A549 (cell line): Measurements from ENCODE around the gene MBOAT2. TPM values are rescaled to one million over a fixed set of nuclear protein-coding genes. Genes with fewer than 3 reads are reported as not detected.

Experiments used
- ATAC-seq, 2 experiments: fragments of 200-7000 bp in 1 of 2; fragments of >200 bp in 1 of 2; cut with Nextera tagmentation in 1 of 2; cut with Tn5 transposase in 1 of 2; 3 replicates each; pipeline versions ENCODE4 v1.8.0 to v1.9.1; 2018 to 2020; ENCODE audit warnings: mild to moderate bottlenecking in 1 of 2, moderate library complexity in 1 of 2
- CTCF ChIA-PET: fragments of 300-600 bp; sonication (Branson Sonifier 250); formaldehyde crosslinking; extraction: SDS; loops from one replicate; lab custom pipeline; 2021; ENCODE audit warnings: antibody characterized with exemption, inconsistent platforms; lab: Yijun Ruan, JAX
- POLR2A ChIA-PET: fragments of 350-600 bp; formaldehyde crosslinking; extraction: SDS; loops from one replicate; lab custom pipeline; 2021; ENCODE audit warnings: antibody characterized with exemption, inconsistent platforms; lab: Yijun Ruan, JAX
- DNase-seq, 2 experiments: peaks; one replicate each; pipeline versions ENCODE4 v3.0.0 to v3.0.0-alpha.2; 2011 to 2016; ENCODE audit warnings: low read depth in 1 of 2, low spot score in 1 of 2
- FAIRE-seq: peaks from 2 replicates; lab custom pipeline; 2011; peaks lifted over from hg19 to GRCh38; lab: Jason Lieb, UNC
- H3K27ac ChIP-seq, 2 experiments: fragments of >200 bp; sonication (Bioruptor Twin); formaldehyde crosslinking; 3 replicates each; pipeline ENCODE4 v1.5.1; 2016 to 2017
- H3K4me1 ChIP-seq: fragments of >200 bp; sonication (Bioruptor Twin); formaldehyde crosslinking; 3 replicates; pipeline ENCODE4 v1.6.1; 2016
- H3K4me2 ChIP-seq: fragments of >200 bp; sonication (Bioruptor Twin); formaldehyde crosslinking; 3 replicates; pipeline ENCODE4 v1.6.1; 2016
- H3K4me3 ChIP-seq: fragments of >200 bp; sonication (Bioruptor Twin); formaldehyde crosslinking; 3 replicates; pipeline ENCODE4 v1.5.1; 2016
- H3K9me3 ChIP-seq: fragments of >200 bp; sonication (Bioruptor Twin); formaldehyde crosslinking; 3 replicates; pipeline ENCODE4 v1.6.1; 2016
- CHD4 ChIP-seq: fragments of 200-600 bp; sonication (generic); IDR thresholded peaks from 2 replicates; pipeline ENCODE4 v1.6.1; 2016; ENCODE audit warnings: antibody characterized with exemption, mild to moderate bottlenecking, borderline replicate concordance
- EHF ChIP-seq: fragments of 250-450 bp; sonication (Bioruptor Pico); IDR thresholded peaks from 2 replicates; pipeline ENCODE4 v1.5.0; 2020; ENCODE audit warnings: mild to moderate bottlenecking
- EP300 ChIP-seq, 2 experiments: fragments of >200 bp; sonication (Bioruptor Twin); formaldehyde crosslinking; IDR thresholded peaks; 2 replicates in 1 of 2; 3 replicates in 1 of 2; pipeline ENCODE4 v1.6.1; 2016 to 2017
- ESRRA ChIP-seq: fragments of 150-350 bp; IDR thresholded peaks from 2 replicates; pipeline ENCODE4 v1.6.1; 2014; ENCODE audit warnings: mild to moderate bottlenecking, low read length, borderline replicate concordance
- FOSB ChIP-seq: fragments of 250-450 bp; sonication (Bioruptor Pico); IDR thresholded peaks from 2 replicates; pipeline ENCODE4 v1.5.0; 2020; ENCODE audit warnings: mild to moderate bottlenecking, moderate library complexity
- HOXB5 ChIP-seq: fragments of 250-450 bp; sonication (Bioruptor Pico); IDR thresholded peaks from 2 replicates; pipeline ENCODE4 v1.5.0; 2020; ENCODE audit warnings: mild to moderate bottlenecking, moderate library complexity
- JUN ChIP-seq, 2 experiments: fragments of >200 bp; sonication (Bioruptor Twin); formaldehyde crosslinking; IDR thresholded peaks; 2 replicates in 1 of 2; 3 replicates in 1 of 2; pipeline ENCODE4 v1.6.1; 2016 to 2017
- KDM1A ChIP-seq: fragments of 200-600 bp; sonication (generic); IDR thresholded peaks from 2 replicates; pipeline ENCODE4 v1.6.1; 2016; ENCODE audit warnings: low read depth, mild to moderate bottlenecking
- MAFK ChIP-seq: fragments of 450-650 bp; IDR thresholded peaks from 2 replicates; pipeline ENCODE4 v1.6.1; 2014; ENCODE audit not compliant: partially characterized antibody
- MAZ ChIP-seq: fragments of 150-350 bp; IDR thresholded peaks from 2 replicates; pipeline ENCODE4 v1.6.1; 2014; ENCODE audit warnings: antibody characterized with exemption, low read depth, low read length, borderline replicate concordance
- NFE2L2 ChIP-seq: fragments of 150-350 bp; conservative IDR thresholded peaks from 2 replicates; pipeline ENCODE4 v1.6.1; 2014; ENCODE audit warnings: low read length
- NPAS2 ChIP-seq: fragments of 250-450 bp; sonication (Bioruptor Pico); IDR thresholded peaks from 2 replicates; pipeline ENCODE4 v1.8.0; 2022; ENCODE audit warnings: mild to moderate bottlenecking, moderate library complexity, borderline replicate concordance
- NR3C1 ChIP-seq: fragments of >200 bp; sonication (Bioruptor Twin); formaldehyde crosslinking; IDR thresholded peaks from 3 replicates; pipeline ENCODE4 v1.6.1; 2017
- RARB ChIP-seq: fragments of 250-450 bp; sonication (Bioruptor Pico); IDR thresholded peaks from 2 replicates; pipeline ENCODE4 v1.8.0; 2021; ENCODE audit warnings: mild to moderate bottlenecking, moderate library complexity
- RNF2 ChIP-seq: fragments of 200-600 bp; sonication (generic); IDR thresholded peaks from 2 replicates; pipeline ENCODE4 v1.6.1; 2016; ENCODE audit warnings: low read depth, mild to moderate bottlenecking, antibody characterized with exemption, moderate library complexity, borderline replicate concordance
- ZC3H11A ChIP-seq: fragments of 450-650 bp; IDR thresholded peaks from 2 replicates; pipeline ENCODE4 v1.6.1; 2014; ENCODE audit warnings: antibody characterized with exemption, mild to moderate bottlenecking
- ZSCAN20 ChIP-seq: fragments of 250-450 bp; sonication (Bioruptor Pico); IDR thresholded peaks from 2 replicates; pipeline ENCODE4 v1.8.0; 2022; ENCODE audit warnings: mild to moderate bottlenecking, moderate library complexity
- WGBS: methylation state at CpG from one replicate; pipeline ENCODE4 v1.1.6; 2017; ENCODE audit errors: missing lambda C conversion rate; 5-methylcytosine and 5-hydroxymethylcytosine counted together
- polyA plus RNA-seq, 4 experiments: library from polyadenylated mRNA; depleted of rRNA in 3 of 4; stranded (reverse); fragments of >200 nt; fragmentation: RNase III in 1 of 4; extraction: RNeasy Plus Mini Kit Qiagen cat#74134 plus additional on column Dnase treatment in 1 of 4; gene quantifications; 2 replicates in 3 of 4; 3 replicates in 1 of 4; pipeline ENCODE4 v1.2.3, GENCODE V29; 2011 to 2017
- TF ChIP-seq, protein P1 (sequence below): fragments of 200-600 bp; sonication (generic); IDR thresholded peaks from 2 replicates; pipeline ENCODE4 v1.6.1; 2016; ENCODE audit warnings: antibody characterized with exemption, mild to moderate bottlenecking, moderate library complexity
- TF ChIP-seq, protein P2 (sequence below): IDR thresholded peaks from 2 replicates; pipeline ENCODE4 v1.6.1; 2012
- TF ChIP-seq, protein P3 (sequence below): fragments of 250-450 bp; sonication (Bioruptor Pico); IDR thresholded peaks from 2 replicates; pipeline ENCODE4 v1.5.0; 2021; ENCODE audit warnings: mild to moderate bottlenecking, moderate library complexity, borderline replicate concordance
- TF ChIP-seq, protein P4 (sequence below): fragments of 250-450 bp; sonication (Bioruptor Pico); IDR thresholded peaks from 2 replicates; pipeline ENCODE4 v1.5.0; 2020; ENCODE audit warnings: low read depth, mild to moderate bottlenecking, moderate library complexity

MBOAT2 gene
- polyA plus RNA-seq, 2 of the 4 experiments (the other 2 are of a cell fraction), result 33.1 to 33.3 TPM

DNA sequence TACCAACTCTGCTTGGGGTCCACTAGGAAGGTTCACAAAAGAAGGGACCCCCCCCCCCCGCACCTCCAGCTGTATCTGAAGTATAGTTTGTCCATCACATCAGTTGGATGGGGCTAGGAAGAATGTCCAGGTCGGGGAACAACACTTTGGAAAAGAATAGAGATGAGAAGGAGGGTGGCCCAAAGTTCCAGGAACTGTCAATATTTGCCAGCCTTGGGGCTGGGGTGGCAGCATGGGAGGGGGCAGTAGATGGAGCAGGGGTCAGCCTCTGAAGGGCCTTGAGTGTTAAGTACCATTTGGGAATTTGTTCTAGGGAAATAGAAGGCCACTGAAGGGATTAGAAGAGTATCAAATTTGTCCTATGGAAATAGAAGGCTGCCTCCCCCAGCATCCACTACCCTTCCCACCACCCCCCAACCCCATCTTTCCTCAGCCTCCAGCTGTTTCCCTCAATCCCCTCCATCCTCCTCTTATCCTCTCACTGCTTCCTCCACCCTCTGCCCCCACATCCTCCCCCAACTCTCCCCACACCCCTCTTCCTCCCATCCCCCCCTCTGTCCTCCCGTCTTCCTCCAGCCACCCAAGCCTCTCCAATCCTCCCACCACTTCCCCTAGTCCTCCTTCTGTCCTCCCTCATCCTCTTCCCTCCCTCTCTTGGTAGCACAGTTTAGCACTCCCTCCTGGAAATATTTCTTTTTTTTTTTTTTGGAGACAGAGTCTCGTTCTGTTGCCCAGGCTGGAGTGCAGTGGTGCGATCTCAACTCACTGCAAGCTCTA is 164.1 kb downstream of the MBOAT2 start:
- TF ChIP-seq, protein P1, sequence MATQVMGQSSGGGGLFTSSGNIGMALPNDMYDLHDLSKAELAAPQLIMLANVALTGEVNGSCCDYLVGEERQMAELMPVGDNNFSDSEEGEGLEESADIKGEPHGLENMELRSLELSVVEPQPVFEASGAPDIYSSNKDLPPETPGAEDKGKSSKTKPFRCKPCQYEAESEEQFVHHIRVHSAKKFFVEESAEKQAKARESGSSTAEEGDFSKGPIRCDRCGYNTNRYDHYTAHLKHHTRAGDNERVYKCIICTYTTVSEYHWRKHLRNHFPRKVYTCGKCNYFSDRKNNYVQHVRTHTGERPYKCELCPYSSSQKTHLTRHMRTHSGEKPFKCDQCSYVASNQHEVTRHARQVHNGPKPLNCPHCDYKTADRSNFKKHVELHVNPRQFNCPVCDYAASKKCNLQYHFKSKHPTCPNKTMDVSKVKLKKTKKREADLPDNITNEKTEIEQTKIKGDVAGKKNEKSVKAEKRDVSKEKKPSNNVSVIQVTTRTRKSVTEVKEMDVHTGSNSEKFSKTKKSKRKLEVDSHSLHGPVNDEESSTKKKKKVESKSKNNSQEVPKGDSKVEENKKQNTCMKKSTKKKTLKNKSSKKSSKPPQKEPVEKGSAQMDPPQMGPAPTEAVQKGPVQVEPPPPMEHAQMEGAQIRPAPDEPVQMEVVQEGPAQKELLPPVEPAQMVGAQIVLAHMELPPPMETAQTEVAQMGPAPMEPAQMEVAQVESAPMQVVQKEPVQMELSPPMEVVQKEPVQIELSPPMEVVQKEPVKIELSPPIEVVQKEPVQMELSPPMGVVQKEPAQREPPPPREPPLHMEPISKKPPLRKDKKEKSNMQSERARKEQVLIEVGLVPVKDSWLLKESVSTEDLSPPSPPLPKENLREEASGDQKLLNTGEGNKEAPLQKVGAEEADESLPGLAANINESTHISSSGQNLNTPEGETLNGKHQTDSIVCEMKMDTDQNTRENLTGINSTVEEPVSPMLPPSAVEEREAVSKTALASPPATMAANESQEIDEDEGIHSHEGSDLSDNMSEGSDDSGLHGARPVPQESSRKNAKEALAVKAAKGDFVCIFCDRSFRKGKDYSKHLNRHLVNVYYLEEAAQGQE, result no peak
- no peak for TF ChIP-seq RNF2
- TF ChIP-seq, protein P2, sequence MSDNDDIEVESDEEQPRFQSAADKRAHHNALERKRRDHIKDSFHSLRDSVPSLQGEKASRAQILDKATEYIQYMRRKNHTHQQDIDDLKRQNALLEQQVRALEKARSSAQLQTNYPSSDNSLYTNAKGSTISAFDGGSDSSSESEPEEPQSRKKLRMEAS, result no peak
- Histone ChIP-seq H3K27ac (no peak overlapping the region), H3K9me3 (no peaks in the 10 kb centered on the region), H3K4me1 (peaks cover 12% of the 10 kb centered on the region; the same call in 2 of the 3 replicates), H3K4me2 (no peak overlapping the region), H3K4me3 (no peak overlapping the region)
- no peak for DNase-seq
- WGBS, result 52% methylated on average over 5 of the region's 5 CpGs
- CTCF ChIA-PET, result no interaction called here
- no peak for ATAC-seq
- POLR2A ChIA-PET, result interaction anchor here (0.7 kb wide), 1 partner anchor 10 kb away, joined by 3 read pairs; no protein-coding TSS in a partner anchor
- no peak for FAIRE-seq

GRCh38 chr2:8837795-8838140 is 165.7 kb downstream of the MBOAT2 start:
- H3K4me2 ChIP-seq, result peak overlapping the region; percentile 86
- ChIA-PET CTCF (interaction anchor here (0.9 kb wide), 1 partner anchor 44 kb away, joined by 3 read pairs; no protein-coding TSS in a partner anchor), POLR2A (interaction anchor here (0.6 kb wide), 3 partner anchors 11 to 1831 kb away, joined by 3 to 5 read pairs (median 4); no protein-coding TSS in a partner anchor)
- WGBS, result 91% methylated on average over 11 of the region's 11 CpGs
- peaks cover 12% of the 10 kb centered on the region; the same call in 2 of the 3 replicates for H3K4me1 ChIP-seq
- DNase-seq (no peak), FAIRE-seq (no peak), ATAC-seq (peak in 1 of 2 experiments; percentile 27; a peak in 3 of 6 replicates)
- no peaks in the 10 kb centered on the region for H3K9me3 ChIP-seq
- H3K27ac ChIP-seq, result no peak overlapping the region
- no peak for TF ChIP-seq MAZ
- no peak for TF ChIP-seq RNF2
- TF ChIP-seq NFE2L2, result no peak
- no peak for TF ChIP-seq ESRRA
- TF ChIP-seq JUN (IDR thresholded peaks at IDR 0.05), result no peak
- TF ChIP-seq EP300 (IDR thresholded peaks at IDR 0.05), result no peak
- TF ChIP-seq EHF, result no peak
- TF ChIP-seq, protein P3, sequence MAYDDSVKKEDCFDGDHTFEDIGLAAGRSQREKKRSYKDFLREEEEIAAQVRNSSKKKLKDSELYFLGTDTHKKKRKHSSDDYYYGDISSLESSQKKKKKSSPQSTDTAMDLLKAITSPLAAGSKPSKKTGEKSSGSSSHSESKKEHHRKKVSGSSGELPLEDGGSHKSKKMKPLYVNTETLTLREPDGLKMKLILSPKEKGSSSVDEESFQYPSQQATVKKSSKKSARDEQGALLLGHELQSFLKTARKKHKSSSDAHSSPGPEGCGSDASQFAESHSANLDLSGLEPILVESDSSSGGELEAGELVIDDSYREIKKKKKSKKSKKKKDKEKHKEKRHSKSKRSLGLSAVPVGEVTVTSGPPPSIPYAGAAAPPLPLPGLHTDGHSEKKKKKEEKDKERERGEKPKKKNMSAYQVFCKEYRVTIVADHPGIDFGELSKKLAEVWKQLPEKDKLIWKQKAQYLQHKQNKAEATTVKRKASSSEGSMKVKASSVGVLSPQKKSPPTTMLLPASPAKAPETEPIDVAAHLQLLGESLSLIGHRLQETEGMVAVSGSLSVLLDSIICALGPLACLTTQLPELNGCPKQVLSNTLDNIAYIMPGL (CRISPR knock-in tag), result no peak
- no peak for TF ChIP-seq FOSB
- no peak for TF ChIP-seq NPAS2 (CRISPR knock-in tag)
- no peak for TF ChIP-seq CHD4
- TF ChIP-seq HOXB5, result no peak
- TF ChIP-seq, protein P1, result no peak
- no peak for TF ChIP-seq ZSCAN20 (CRISPR knock-in tag)
- TF ChIP-seq RARB (CRISPR knock-in tag), result no peak
- TF ChIP-seq ZC3H11A, result no peak
- TF ChIP-seq MAFK, result no peak
- TF ChIP-seq, protein P4, sequence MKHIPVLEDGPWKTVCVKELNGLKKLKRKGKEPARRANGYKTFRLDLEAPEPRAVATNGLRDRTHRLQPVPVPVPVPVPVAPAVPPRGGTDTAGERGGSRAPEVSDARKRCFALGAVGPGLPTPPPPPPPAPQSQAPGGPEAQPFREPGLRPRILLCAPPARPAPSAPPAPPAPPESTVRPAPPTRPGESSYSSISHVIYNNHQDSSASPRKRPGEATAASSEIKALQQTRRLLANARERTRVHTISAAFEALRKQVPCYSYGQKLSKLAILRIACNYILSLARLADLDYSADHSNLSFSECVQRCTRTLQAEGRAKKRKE (CRISPR knock-in tag), result no peak
- TF ChIP-seq KDM1A, result no peak
- no peak for TF ChIP-seq NR3C1
- H3K4me3 ChIP-seq, result peak overlapping the region; percentile 95
